ENCODE results near the gene VPS13C.

Gene VPS13C

DNA sequence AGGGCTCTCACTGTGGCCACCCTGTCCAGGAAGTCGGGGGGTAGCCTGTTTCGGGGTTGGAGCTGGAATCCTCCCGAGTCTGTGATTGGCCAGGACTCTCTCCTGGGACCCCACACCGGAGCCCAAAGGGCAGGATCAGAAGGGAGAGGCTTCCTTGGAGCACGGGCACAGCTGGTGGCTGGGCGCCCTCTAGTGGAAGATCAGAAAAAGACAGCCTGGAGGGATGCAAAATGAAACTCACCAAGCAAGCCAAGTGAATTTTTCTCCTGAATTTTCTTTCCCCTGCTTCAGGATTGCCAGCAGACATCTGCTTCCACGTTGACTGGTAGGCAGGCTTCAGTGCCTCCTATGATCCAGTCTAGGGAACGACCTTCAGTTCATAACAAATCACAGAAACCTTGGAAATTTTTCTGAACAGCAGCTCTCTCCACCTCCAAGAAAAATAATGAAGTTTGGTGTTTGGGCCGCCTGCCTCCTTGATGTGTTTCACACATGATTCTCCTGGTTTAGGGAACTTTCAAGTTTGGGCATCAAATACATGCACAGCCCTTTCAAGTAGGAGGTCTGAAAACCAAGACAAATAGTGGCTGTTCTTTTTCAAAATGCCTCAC lies 224.6 kb downstream of the VPS13C start:
- CTCF ChIA-PET, result interaction anchor here (0.5 to 3.0 kb wide), 27 partner anchors 8 to 1862 kb away, joined by 3 to 30 read pairs (median 3); no protein-coding TSS in a partner anchor
- POLR2A ChIA-PET (ENCODE audit: low non-redundant PET), result no interaction called here
- DNase-seq (ENCODE audit: low spot score), result peak; percentile 69

DNA sequence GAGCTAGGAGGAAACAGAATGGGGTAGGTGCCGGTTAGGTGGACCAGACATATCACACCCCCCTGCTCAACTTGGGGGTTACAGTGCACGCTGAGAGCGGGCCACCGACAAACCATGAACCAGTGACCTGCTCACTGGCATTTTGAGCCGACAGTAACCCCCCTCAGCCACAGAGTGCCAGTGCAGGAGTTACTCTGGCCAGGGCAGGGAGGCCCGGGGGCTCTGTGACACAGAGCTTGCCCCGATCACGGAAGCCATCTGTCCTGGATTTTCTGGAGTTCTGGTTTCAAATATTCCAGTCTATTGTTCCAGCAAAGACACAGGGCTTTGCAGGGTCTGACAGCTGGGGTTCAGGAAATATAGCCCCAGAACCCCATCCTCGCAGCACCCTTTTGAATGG lies 225.2 kb downstream of the VPS13C start:
- no peak for DNase-seq (ENCODE audit: low spot score)
- CTCF ChIA-PET, result interaction anchor here (0.6 to 3.0 kb wide), 21 partner anchors 9 to 1333 kb away, joined by 3 to 30 read pairs (median 4); no protein-coding TSS in a partner anchor
- TF ChIP-seq, protein P1, sequence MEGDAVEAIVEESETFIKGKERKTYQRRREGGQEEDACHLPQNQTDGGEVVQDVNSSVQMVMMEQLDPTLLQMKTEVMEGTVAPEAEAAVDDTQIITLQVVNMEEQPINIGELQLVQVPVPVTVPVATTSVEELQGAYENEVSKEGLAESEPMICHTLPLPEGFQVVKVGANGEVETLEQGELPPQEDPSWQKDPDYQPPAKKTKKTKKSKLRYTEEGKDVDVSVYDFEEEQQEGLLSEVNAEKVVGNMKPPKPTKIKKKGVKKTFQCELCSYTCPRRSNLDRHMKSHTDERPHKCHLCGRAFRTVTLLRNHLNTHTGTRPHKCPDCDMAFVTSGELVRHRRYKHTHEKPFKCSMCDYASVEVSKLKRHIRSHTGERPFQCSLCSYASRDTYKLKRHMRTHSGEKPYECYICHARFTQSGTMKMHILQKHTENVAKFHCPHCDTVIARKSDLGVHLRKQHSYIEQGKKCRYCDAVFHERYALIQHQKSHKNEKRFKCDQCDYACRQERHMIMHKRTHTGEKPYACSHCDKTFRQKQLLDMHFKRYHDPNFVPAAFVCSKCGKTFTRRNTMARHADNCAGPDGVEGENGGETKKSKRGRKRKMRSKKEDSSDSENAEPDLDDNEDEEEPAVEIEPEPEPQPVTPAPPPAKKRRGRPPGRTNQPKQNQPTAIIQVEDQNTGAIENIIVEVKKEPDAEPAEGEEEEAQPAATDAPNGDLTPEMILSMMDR (conservative IDR thresholded peaks at IDR 0.05; ENCODE audit: low read depth), result no peak
- POLR2A ChIA-PET (ENCODE audit: low non-redundant PET), result no interaction called here
- no peak overlapping the region for H3K27ac ChIP-seq

More for the DNA sequence above, 224.6 kb downstream of the VPS13C start:
- no peak overlapping the region for H3K27ac ChIP-seq
- TF ChIP-seq, protein P1 (conservative IDR thresholded peaks at IDR 0.05; ENCODE audit: low read depth), result peak; percentile 97

DNA sequence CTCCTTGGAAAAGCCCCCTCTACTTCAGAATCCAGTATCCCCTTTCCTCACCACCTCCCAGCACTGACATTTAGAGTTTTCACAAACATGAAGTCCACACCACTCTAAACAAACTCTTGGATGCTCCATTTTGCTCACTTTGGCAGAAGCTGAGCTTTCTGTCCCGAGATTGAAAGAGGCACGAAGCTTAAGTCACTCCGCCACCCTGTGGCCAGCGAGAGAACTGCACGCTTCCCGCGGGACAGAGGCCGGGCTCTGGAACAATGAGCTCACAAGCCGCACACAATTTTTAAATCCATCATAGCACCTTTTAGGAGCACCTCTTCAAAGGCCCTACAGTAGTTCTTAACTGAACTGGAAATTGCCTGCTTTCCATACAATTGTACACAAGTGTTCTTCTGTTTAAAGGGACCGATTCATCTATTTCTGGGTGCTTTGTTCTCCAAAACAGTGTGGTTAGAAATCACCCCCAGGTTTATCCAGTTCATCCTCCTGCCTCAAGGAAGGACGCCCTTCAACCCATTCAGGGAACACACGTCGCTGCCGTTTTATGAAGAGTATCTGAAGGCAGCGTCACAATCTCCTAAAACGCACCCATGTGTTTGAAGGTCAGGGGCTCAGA lies 226.1 kb downstream of the VPS13C start:
- peak; percentile 74 for DNase-seq (ENCODE audit: low spot score)
- no peak overlapping the region for H3K27ac ChIP-seq
- TF ChIP-seq, protein P1 (conservative IDR thresholded peaks at IDR 0.05; ENCODE audit: low read depth), result peak; percentile 99
- POLR2A ChIA-PET (ENCODE audit: low non-redundant PET), result no interaction called here
- CTCF ChIA-PET, result interaction anchor here (0.5 to 3.0 kb wide), 34 partner anchors 12 to 1502 kb away, joined by 3 to 30 read pairs (median 4); no protein-coding TSS in a partner anchor

DNA sequence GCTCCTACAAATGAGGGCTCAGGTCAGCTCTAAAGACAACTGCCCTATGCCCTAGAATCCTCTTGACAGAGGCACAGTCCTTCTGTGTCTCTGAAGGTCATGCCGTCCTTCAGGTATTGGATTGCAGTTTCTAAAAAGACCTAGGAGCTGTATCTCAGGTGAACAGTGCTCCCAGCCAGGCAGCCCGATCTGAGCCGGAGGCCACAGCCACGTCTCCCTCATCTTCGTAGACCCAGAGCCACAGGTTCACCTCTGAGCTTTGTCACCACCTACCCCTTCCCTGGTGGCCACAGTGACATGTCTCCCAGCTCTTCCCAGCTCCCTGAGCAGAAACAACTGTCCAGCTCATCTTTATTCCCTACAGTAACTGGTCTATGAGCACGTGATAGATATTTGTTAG lies 228.0 kb downstream of the VPS13C start:
- ChIA-PET CTCF (interaction anchor here (1.4 kb wide), 1 partner anchor 637 kb away, joined by 4 read pairs; no protein-coding TSS in a partner anchor), POLR2A (ENCODE audit: low non-redundant PET) (no interaction called here)
- no peak overlapping the region for H3K27ac ChIP-seq
- TF ChIP-seq, protein P1 (conservative IDR thresholded peaks at IDR 0.05; ENCODE audit: low read depth), result no peak
- no peak for DNase-seq (ENCODE audit: low spot score)

DNA sequence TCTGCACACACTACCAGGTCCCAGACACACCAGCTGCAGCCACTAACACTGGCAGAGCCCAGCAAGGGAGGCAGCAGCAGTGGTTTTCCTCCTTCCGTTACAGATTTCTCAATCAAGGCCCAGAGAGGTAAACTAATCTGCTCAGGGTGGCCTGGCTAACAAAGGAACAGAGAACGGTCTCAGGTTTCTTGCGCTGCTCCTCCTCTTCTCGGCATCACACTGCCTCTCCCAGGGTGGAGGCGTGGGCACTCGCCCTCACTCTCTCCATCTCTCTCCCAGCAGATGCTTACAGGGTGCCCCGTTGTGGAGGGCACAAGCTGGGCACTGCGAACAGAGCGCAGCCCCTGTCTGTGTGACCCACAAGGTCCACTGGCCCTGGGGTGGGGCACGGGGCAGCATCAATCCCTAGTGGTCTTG lies 228.7 kb downstream of the VPS13C start:
- no peak for DNase-seq (ENCODE audit: low spot score)
- TF ChIP-seq, protein P1 (conservative IDR thresholded peaks at IDR 0.05; ENCODE audit: low read depth), result no peak
- POLR2A ChIA-PET (ENCODE audit: low non-redundant PET), result no interaction called here
- no peak overlapping the region for H3K27ac ChIP-seq
- CTCF ChIA-PET, result interaction anchor here (1.4 kb wide), 1 partner anchor 636 kb away, joined by 4 read pairs; no protein-coding TSS in a partner anchor

DNA sequence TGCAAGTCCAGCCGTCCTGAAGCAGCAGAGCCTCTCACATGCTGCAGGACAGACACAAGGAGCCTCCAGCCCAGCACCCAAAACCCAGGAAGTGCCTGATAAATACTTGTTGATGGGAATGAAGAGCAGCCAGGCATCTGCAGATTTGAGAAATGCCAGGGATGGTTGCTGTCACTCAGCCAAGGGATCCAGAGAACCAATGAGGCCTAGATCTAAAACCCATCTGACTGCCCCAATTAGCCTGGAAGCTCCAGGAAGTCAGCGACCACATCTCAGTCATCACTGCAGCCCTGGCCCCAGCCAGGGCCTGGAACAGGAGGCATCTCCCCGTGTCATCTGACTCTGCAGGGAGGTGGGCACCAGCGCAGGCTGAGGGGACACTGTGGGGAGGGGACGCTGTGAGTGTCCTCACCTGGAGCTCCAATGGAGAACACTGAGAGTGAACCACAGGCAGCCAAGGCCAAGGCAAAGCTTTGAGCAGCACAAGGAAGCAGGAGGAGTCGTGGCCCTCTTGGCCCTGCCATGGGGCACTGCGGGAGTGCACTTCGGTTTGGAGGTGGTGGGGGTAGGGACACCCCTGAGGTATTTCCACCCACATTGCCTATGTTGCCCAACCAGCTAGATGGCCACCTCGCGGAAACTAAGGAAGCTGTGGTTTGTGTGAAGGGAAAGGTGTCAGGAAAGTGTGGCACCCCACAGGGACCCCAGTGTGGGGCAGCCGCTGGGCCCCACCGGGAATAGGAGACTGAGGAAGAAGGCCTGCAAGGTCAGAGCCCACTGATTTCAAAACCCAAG lies 229.5 kb downstream of the VPS13C start:
- DNase-seq (ENCODE audit: low spot score), result no peak
- ChIA-PET CTCF (no interaction called here), POLR2A (ENCODE audit: low non-redundant PET) (no interaction called here)
- TF ChIP-seq, protein P1 (conservative IDR thresholded peaks at IDR 0.05; ENCODE audit: low read depth), result no peak
- H3K27ac ChIP-seq, result no peak overlapping the region

Data from RWPE1 (cell line).